ENCODE results near the gene SHB.

The SHB gene

DNA sequence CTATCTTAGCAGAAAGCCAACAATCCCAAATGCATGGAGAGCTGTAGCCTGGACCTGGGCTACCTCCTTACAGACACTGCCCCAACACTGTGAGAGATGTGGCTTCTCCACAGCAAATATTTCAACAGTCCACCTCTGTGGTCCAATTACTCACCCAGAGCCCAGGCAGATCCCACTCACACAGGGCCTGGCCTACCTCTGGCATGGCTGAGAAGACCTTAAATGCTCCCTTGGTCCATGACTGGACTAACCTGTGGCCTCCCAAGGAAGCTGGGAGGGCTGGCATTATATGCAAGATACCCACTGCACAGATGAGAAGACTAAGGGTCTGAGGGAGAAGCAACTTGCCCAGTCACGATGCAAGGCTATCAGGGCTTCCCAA lies 142.3 kb downstream of the SHB start:
- no peak for DNase-seq

DNA sequence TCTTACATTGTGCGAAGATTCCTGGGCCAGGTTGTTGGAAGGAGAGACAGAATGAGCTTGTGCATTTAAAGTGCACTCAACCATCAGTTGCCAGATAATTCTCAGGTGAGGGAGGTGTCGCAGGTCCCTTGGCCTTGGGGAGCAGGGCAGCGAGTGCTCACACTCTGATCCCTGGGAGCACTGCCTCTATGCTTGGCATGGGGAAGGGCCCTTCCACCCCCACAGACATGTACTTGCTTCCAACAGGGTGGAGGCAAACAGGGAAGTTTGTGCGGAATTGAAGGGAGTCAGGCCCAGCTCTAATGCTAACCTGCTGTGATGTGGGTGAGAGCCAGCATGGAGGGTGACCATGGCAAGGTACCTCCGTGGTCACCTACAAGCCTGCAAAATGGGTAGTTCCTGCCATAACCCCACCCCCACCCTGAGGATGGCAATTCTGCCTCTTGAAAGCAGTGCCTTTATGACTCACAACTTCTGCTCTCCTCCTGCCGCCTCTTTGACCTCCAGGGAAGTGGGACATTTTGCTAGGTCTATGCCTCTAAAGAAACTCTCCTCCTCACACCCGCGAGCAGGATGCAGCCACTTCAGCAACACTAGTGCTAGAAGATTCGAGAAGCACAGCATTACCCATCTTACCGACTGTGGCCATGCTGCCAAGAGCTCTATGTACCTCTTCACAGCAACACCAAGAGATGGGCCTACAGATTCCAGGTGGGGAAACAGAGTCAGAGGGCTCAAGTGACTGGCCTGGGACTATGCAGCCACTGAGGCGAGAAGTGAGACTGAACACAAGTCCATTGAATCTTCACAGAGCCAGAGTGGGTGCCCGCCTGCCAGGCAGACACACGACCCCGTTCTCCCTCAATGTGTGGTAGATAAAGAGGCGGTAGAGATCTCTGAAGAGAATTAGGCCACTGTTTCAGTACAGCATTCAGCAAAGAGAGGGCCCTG lies 143.0 kb downstream of the SHB start:
- DNase-seq: no peak

DNA sequence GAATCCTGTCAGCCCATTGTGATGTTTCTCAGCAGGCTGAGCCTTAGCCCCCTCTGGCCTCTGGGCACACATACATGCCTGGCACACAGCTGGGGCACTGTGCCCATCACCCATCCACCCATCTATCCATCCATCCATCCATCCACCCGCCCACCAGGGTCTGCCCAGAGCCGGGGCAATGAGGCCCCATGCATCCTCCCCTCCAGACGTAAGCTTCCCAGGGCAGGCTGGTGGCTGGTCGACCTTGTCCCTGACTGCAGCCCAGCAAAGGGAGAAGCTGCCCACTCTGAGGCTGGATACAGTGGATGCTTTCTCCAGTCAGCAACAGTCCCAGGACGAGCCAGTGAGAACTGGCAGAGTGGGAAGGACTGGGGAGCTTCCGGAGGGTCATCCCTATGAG lies 144.0 kb downstream of the SHB start:
- no peak for DNase-seq

GRCh38 chr9:37924538-37924937 lies 144.5 kb downstream of the SHB start:
- no peak for DNase-seq

GRCh38 chr9:37923796-37924427 lies 145.1 kb downstream of the SHB start:
- peak; percentile 57 for DNase-seq

GRCh38 chr9:37923118-37923795 lies 145.8 kb downstream of the SHB start:
- peak; percentile 33 for DNase-seq

- DNase-seq: no peak
Observed at GRCh38 chr9:37922363-37923117, 146.5 kb downstream of the SHB start.

- peak; percentile 39 for DNase-seq
Observed at GRCh38 chr9:37921546-37922300, 147.3 kb downstream of the SHB start.

- DNase-seq: peak; percentile 19
Observed at GRCh38 chr9:37921168-37921510, 147.9 kb downstream of the SHB start.

- DNase-seq: peak; percentile 65
Observed at GRCh38 chr9:37920471-37921167, 148.4 kb downstream of the SHB start.

DNA sequence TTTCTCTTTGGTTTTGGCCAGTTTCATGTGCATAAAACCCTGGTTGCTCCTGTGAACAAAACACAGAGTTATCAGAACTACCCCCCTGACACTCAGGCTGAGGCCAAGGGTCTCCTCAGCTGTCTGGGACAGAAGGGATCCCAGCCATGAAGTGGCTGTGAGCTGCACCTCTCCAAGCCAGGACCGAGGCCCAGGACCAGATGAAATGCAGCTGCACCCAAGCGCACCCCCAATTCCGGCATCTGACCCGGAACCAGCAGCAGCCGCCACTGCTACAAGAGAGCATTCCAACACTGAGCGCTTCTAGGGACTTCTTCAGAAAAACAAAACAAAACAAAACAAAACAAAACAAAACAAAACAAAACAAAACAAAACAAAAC lies 149.1 kb downstream of the SHB start:
- no peak for DNase-seq

GRCh38 chr9:37919246-37919955 lies 149.6 kb downstream of the SHB start:
- no peak for DNase-seq

DNA sequence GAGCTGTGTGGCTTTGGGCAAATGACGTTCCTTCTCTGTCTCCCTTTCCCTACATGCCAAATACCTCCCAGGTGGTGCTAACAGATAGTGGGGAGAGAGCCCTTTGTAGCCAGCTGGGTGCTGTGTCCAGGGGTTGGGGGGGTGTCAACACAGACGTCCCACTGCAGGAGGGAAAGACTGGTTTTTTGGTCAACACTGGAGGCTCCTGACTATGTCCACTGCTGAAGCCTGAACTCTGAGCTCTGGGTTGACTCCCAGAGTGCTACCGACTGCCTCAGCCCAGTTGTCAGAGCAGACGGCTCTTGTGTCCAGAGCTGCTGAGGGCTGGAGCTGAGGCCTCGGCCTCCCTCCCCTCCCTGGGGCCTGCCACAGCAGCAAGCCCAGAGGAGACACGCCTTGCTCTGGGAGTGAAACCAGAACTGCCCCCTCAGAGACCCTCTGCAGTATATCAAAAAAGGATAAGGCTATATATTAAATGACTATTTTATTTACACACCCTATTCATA lies 150.3 kb downstream of the SHB start:
- DNase-seq: no peak

DNA sequence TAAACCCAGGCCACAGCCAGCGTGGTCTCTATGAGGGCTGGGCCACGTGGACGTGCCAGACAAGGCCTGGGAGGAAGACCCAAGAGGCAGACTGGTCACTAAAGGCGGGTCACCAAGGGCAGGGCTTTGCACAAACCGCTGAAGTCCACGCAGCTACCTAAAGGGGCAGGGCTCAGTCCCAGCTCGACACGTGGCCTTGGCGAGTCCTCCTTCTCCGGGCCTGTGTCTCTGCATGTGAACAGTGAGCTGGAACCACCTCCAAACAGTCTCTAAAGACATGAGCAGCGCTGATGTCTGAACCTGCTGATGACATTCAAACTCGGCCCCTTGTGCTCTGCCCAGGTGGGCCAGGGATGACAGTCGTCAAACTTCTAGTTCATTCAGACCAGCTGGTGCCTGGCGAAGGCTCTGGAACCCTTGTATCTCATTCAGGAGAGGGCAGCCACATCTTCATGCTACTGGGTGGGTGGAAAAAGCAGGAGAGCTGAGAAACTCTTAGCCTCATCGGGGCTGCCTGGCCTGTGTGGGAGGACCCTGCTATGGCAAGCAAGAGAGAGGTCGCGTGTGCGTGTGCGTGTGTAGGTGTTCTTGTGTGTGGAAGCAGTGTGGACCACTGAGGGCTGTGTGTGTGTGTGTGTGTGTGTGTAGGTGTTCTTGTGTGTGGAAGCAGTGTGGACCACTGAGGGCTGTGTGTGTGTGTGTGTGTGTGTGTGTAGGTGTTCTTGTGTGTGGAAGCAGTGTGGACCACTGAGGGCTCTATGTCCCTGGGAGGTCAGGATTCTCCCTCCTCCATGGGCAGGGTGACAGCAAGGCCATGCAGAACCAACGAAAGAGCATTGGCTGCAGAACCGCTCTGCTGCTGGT lies 151.0 kb downstream of the SHB start:
- DNase-seq: no peak

- DNase-seq: no peak
Observed at GRCh38 chr9:37917313-37917731, 151.7 kb downstream of the SHB start.

DNA sequence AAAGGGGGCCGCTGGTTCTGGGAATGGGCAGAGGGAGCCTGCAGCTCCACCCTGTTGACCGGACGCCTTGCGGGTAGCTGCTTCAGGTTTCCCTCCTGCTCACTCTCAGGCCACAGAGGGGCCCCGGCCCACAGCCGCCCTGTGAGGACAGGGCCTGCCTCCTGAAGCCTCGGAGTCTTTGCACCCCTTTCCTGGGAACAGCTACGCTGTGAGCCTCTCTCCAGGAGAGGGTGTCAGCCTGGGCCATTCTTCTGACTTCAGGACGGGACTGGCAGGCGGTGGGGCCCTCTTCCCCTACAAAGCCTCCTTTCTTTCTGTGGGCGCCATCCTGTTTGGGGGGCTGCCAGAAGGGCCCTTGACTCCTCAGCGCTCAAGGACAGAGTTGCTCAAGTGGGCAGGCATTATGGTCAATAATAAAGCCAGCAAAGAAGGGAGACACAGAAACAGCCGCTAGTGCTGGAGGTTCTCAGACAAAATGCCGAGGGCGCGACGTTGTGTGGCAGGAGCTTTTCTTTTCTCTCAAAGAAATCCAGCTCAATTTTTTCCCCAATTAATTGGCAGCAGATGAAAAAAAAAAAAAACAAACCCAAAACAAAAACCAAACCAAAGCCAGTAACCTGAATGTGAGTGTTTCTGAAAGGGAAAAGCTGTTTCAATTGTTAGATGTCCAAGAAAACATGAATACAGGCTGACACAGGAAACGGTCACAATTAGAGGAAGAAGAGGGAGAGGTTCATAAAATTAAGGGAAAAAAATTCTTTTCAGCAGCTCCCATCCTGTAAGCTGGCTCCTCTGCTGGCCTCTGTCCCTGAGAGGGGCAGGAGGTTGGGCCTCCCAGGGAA lies 152.3 kb downstream of the SHB start:
- no peak for DNase-seq

GRCh38 chr9:37915911-37916470 lies 153.0 kb downstream of the SHB start:
- no peak for DNase-seq

DNA sequence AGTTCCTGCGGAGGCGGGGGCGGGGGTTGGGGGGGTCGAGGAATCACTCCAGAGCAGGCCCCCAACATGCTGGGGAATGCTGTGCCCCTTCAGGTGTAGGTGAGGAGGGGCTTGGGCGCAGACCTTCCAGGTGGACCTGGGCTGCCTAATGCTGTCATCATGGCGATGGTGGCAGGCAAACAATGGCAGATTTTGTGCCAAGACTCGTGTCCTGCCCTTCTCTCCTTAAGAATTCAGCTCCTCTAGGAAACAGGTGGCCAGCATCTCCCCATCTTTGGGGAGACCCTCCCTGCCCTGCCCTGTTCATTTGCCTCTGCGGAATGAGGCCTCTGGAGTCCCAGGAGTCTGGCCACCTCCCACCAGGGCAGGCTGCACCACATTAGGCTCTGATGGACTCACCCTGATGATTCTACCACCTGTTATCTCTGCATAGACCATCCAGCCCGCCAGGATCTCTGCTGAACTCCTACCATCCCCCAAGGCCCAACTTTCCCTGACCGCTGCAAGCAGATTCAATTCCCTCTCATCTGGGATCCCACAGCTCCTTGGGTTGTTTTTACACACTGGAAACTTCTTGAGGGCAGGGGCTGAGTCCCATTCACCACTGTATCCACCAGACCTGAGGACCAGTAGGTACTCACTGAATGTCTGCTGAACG lies 154.2 kb downstream of the SHB start:
- no peak for DNase-seq

Data from eye (tissue), 1 donor.